Measurements from ENCODE around the gene RNF38.
"Not testable (repeated sequence)": the region's sequence is repeated elsewhere in the genome, so short reads cannot be mapped to it uniquely, and the experiment has no call there.

The RNF38 gene

GRCh38 chr9:36399980-36400331 lies at the start of gene RNF38:
RNF38 (minus strand) TSS chr9:36400269; CDS start chr9:36400108, 161 bp downstream.
- DNase-seq = peak; percentile 75

DNA sequence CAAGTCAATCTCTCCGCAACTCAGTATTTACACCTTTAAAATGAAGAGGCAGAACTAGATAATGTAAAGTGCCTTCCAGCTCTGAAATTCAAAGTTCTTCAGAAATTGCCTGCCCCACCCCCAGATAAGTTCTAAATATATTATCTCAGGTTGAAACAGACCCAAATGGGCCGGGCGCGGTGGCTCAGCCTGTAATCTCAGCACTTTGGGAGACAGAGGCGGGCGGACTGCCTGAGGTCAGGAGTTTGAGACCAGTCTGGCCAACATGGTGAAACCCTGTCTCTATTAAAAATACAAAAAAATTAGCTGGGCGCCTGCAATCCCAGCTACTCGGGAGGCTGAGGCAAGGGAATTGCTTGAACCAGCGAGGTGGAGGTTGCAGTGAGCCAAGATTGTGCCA lies 48.5 kb upstream of the RNF38 start:
- DNase-seq = not testable (repeated sequence)

- no peak for DNase-seq
These were observed 47.9 kb upstream of the RNF38 start for GRCh38 chr9:36448017-36448416.

- DNase-seq = not testable (repeated sequence)
These were observed 46.6 kb upstream of the RNF38 start for GRCh38 chr9:36446678-36447077.

GRCh38 chr9:36445800-36446361 lies 45.8 kb upstream of the RNF38 start:
- no peak for DNase-seq

- DNase-seq = no peak
These were observed 44.1 kb upstream of the RNF38 start for GRCh38 chr9:36444203-36444602.

GRCh38 chr9:36443581-36443980 lies 43.5 kb upstream of the RNF38 start:
- no peak for DNase-seq

DNA sequence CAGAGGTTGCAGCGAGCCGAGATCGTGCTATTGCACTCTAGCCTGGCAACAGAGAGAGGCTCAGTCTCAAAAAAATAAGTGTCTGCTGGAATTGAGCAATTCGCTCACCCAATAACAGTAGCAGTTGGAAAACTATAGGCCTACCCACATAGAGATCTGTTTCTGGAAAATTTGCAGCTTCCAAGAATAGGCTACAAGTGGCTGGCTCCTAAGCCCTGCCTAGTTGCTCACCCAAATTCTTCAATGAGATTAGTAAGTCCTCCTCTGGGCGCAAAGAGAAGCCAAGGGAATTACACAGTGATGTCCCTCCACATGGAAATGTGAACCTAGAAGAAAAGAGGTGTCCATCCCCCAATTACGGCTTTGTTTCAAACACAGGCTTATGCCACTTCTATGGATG lies 42.6 kb upstream of the RNF38 start:
- DNase-seq = no peak

DNA sequence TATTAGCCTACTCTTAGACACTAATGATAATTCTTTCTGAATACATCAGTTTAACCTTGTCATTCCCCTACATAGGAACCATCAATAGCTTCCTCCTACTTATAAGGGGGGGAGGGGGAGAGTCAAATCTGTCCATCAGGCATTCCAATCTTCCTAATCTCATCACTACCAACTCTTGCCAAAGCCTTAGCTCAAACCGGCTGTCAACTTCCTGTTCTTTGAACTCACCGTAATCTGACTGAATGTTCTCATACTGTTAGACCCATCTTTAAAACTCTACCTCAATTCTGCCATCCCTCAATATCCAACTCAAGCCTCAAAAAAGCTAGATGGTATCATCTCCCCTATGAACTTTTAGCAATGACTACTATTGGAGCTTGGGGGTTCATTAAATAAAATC lies 41.9 kb upstream of the RNF38 start:
- DNase-seq = peak; percentile 15

DNA sequence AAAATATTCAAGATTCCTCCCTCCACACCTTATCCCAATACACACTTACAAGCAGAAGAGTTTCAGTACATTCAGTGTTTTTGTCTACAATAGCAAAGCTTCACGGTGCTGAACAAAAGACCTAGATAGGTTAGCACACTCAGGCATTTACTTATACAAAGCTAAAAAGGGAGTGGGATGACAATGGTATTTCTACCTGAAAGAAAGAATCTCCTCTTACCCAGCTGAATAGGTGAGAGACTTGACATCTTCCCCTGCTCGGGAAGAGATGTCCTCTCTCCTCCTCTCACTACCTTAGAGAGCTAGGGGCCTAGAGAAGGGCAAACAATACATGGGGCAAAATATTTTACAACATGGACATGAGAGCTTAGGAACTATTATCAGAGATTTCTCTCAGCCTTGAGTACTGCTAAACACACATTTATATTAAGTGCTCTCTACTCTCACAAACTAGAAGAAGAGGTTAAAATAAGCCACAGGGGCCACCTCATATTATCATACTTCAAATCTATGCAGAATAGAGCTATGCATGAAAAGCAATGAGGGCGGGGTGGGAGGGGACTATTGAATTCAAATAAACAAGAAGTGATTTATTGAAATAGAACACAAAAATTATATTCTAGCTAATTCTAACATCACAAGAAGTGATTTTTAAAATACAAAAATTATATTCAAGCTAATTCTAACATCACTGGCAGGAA lies 38.6 kb upstream of the RNF38 start:
- no peak for DNase-seq

DNA sequence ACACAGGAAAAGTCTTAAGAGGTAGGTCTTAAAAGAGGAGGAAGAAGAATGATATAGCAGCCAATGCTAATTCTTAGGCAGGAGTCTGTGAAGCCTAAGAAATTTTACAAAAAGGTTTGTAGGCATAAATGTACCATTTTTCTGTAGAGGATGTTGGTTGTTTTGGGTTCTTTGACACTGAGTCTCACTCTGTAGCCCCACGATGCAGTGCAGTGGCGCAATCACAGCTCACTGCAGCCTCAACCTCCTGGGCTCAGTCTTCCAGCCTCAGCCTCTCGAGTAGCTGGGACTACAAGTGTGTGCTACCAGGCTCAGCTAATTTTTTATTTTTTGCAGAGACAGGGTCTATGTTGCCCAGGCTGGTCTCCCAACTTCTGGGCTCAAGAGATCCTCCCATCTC lies 37.7 kb upstream of the RNF38 start:
- DNase-seq = no peak

DNA sequence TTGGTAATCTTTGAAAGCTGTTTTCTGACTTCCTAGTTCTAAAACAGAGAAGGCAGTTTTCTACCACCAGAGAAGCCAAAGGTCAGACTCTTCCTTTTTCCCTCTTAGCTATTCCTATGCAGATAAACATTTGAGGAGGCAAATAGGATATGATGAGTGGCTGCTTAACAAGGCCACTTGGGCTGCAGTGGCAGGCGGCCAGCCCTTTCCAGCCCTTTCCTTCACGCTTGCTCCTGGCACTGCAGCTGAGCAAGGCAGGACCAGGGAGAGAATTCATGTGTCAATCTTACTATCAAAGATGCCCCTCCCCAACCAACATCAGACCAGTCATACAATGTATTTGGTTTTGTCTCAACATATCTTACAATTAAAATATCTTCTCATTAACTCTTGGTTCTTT lies 36.8 kb upstream of the RNF38 start:
- no peak for DNase-seq

DNA sequence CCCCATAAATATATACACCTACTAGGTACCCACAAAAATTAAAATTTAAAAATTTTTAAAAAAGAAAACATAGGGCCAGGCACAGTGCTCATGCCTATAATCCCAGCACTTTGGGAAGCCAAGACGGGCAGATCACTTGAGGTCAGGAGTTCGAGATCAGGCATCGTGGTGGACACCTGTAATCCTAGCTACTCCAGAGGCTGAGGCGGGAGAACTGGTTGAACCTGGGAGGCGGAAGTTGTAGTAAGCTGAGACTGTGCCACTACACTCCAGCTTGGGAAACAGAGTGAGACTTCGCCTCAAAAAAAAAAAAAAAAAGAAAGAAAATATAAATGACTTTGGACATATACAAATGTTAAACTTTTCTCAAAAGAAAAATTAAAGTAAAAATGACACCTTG lies 33.3 kb upstream of the RNF38 start:
- DNase-seq = no peak

GRCh38 chr9:36431078-36431477 lies 31.0 kb upstream of the RNF38 start:
- no peak for DNase-seq

DNA sequence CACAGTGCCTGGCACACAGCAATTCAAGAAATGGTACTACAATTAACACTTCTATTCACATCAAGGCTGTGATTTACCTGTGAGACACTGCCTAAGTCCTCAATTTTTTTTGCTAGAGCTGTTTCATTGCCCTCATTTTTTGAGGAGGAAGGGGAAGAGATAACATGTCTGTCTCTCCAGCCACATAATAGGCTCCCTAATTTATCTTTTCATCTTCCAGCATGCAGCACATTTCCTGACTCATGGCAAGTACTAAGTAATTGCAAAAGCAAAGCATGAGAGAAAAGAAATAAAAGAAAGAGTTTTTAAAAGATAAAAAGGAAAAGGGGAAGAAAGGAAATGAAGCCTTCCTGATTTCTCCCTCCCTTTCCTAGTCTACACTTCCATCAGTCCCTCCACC lies 26.9 kb upstream of the RNF38 start:
- DNase-seq = no peak

DNA sequence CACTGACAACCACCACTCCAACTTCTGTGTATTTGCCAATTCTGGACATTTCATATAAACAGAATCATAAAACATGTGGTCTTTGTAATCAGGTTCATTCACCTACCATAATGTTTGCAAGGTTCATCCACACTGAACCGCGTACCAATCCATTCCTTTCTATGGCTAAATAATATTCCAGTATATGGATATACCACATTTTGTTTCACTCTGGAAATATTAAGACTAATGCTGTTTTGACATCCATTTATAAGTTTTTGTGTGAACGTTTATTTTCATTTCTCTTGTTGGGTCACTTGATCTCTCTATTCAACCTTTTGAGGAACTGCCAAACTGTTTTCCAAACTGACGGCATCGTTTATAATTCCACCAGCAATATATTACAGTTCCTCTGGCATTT lies 26.3 kb upstream of the RNF38 start:
- DNase-seq = no peak

- DNase-seq = no peak
These were observed 24.4 kb upstream of the RNF38 start for GRCh38 chr9:36424289-36425055.

- DNase-seq = no peak
These were observed 23.1 kb upstream of the RNF38 start for GRCh38 chr9:36423206-36423605.

GRCh38 chr9:36416890-36417289 lies 16.8 kb upstream of the RNF38 start:
- DNase-seq = no peak

GRCh38 chr9:36415822-36416525 lies 15.9 kb upstream of the RNF38 start:
- DNase-seq = no peak

DNA sequence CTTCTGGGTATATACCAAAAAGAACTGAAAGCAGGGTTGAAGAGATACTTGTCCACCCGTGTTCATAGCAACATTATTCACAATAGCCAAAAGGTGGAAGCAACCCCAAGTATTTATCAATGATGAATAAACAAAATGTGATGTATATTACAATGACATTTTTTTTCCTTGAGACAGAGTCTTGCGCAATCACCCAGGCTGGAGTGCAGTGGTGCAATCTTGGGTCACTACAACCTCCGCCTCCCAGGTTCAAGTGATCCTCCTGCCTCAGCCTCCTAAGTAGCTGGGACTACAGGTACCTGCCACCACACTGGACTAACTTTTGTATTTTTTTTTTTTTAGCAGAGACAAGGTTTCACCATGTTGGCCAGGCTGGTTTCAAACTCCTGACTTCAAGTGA lies 11.3 kb upstream of the RNF38 start:
- not testable (repeated sequence) for DNase-seq

- not testable (repeated sequence) for DNase-seq
These were observed 9.0 kb upstream of the RNF38 start for GRCh38 chr9:36409076-36409475.

- DNase-seq = peak; percentile 81
These were observed 7.2 kb upstream of the RNF38 start for GRCh38 chr9:36407122-36407723.

Measured in CD4-positive, alpha-beta T cell treated with Interleukin-12 subunit alpha and Interleukin-12 subunit beta, for 1 hour (primary cell).